Stimulated activated CD4-positive, alpha-beta T cell treated with anti-CD3 and anti-CD28 coated beads, Interleukin-1b, Interleukin-23, amount 100 ng/mL, for 1 hour (primary cell): ENCODE measurements around the gene HBZ.
A peak's percentile ranks its signal among the peaks of the same experiment; 100 is the strongest.
"Not testable (repeated sequence)": the region's sequence is repeated elsewhere in the genome, so short reads cannot be mapped to it uniquely, and the experiment has no call there.

Experiments used
- DNase-seq, 2 donors: peaks; one replicate each; pipeline ENCODE4 v3.0.0-alpha.2; 2020; ENCODE audit warnings: low read depth in 2 of 2

Gene HBZ

DNA sequence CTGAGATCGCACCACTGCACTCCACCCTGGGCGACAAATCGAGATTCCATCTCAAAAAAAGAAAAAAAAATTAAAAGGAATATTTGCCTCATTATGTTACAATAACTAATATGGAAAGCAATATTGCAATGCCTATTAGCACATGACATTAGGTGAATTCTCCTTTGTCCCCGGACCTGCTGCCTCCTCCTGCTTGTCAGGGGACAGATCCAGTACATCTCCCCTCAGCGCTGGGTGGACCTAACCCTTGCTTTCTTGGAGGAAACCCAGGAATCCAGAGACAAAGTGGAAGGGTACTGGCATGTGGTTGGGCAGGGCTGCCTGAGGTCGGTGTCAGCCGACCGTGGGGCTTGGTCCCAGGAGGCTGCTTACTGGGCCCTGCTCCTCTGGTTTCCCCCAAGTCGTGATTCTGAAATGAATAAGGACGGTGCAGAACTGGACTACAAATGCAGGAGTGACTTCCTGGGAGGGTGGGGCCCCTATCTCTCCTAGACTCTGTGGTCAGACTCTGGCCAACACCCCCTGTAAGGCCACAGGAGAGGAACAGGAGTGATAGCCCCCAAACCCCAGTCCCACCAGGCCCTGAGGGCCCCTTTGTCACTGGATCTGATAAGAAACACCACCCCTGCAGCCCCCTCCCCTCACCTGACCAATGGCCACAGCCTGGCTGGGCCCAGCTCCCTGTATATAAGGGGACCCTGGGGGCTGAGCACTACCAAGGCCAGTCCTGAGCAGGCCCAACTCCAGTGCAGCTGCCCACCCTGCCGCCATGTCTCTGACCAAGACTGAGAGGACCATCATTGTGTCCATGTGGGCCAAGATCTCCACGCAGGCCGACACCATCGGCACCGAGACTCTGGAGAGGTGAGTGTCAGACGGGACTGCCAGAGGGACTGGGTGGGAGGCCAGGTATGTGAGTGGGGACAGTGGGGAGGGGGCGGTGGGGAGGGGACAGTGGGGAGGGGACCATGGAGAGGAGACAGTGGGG is at the start of gene HBZ:
Gene HBZ (plus strand): TSS at position 504 of the 988 bp plus-strand sequence. CDS start 266 bp downstream, at position 770.
- DNase-seq = no peak

DNA sequence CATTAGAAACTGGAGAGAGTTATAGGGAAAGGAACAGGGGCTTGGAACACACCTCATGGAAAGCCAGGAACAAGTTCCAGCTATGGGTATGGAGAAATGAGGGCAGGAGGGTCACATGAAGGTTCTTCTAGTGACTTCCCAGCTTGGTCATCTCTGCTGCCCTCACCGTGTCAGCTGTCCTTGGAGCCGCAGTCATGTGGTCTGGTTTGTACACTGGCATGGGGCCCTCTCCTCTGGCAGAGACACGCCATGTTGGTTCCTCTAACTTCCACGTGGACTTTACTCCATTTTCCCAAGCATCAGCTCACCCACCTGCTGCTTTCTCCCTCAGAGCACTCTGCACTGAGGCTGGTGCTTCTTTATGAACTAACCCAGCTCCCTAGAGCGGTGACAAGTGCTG is 48.1 kb upstream of the HBZ start:
- DNase-seq = no peak

DNA sequence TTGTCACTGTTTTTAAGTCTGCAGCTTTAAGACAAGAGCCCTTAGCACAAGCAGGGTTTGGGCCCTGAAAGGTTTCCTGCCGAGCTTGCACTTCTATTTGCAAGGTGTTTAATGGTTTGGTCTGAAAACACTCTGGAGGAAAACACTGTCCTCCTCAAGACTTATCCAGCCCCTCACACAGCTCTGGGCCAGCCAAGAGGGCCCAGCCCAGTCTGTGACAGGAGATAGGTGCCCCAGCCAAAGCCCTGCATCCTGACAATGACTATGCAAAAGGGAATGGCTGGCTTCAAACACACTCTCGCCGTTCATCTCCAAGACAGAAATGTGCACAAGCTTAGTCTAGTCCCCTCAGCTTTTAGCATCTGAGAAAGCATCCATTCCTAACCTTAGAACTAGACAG is 47.5 kb upstream of the HBZ start:
- DNase-seq = no peak

DNA sequence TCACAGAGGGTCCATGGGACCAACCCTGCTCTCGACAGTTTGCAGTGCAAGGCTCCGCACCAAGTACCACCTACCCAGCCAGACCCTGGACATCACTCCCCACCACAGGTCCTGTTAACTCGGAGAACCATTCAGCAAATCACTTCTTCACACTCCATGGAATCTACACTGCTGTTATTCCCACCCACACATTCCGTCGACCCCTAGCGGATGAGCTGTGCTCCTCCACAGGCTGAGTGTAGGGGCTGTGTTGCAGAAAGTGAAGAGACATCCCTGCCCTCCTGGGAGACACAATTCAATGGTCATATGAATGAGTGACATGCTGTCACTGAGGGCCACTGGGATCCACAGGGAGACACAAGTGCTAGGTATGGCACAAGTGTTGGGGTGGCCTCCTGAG is 46.9 kb upstream of the HBZ start:
- no peak for DNase-seq

DNA sequence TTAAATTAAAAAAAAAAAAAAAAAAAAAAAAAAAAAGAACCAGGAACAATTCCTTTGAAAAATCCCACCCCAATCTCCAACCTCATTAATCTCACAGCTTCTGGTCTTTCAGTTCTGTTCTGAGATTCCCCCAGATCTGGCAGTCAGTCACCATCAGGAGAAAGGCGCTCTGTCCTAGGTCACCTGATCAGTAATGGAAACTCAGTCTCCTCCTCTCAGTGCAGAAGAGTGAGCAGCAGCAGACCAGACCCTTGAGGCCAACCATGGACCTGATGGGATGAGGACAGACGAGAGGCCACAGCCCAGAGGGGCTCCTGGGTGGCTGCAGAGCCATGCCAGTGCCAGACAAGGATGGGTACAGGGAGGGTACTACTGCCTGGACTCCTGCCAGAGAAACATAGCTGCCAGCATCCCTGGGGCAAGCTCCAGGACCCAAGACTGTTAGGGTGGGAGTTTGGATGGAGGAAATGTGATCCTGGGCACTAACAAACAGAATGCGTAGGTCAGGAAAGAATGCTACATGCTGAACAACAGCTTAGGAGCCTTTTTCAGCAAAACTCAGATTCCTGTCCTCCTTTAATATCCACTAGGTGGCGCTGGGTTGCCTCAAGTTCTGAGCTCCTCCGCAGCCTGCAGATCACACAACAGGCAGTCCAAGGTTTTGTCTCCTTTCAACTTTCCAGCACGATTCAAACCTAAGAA is 45.7 kb upstream of the HBZ start:
- peak; percentile 16 to 23 for DNase-seq

DNA sequence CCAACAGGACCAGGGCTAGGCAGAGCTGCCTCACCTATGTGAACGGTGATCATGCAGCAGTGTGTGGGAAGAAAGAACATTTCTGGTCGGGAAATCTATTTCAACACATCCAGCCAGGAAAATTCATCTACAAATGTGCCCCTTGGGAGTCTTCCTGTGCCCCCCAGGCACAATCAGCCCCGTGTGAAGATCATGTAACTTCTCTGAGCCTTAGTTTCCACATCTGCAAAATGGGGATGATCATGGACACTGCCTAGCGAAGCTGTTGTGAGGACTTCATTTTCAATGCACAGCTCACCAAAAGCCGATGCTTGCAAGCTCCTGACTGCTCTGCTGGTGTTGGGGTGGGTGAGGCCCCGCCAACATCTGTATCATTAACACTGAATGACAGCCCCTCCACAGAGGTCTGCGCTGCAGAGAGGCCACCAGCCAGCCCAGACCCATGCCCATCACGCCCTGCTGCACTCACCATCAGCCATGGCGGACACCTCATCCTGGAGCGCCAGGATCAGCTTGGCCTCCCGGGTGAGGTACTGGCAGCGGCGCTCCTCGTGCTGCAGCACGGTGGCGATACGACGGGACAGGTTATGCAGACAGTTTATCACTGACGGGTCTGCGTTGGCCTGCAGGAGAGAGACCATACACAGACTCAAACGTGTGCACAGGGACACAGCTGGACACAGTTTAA is 40.1 kb upstream of the HBZ start:
- no peak for DNase-seq

DNA sequence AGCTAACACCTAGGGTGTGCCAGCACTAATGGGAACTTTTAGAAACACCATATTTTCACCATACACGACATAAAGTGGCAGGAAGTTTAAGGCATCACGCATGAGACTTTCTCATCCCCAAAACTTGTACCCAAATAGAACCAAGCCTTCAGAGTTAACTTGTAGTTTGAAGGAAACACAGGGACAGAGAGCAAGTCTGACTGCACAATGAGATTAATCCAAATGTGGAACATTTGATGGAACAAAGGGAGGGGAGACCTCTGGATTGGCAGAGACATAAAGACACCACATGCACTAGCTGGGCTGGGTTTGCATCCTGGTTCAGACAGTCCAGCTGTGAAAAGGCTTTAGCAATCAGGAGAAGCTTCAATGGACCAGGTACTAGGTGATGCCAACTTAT is 38.1 kb upstream of the HBZ start:
- DNase-seq = no peak

DNA sequence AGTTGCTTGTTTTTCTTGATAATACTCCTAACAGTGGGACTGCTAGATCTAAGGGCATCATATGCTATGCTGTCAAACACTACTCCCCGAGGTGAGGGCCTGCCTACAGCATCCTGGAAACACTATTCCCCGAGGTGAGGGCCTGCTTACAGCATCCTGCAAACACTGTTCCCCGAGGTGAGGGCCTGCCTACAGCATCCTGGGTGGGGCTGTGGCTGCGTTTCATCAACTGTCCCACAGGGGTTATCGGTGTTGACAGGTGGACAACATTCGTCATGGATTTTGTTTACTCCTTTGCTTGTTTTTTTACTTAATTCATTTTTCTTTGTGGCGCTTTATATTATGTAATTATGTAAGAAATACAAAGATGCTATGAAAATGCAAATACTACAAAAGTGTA is 36.4 kb upstream of the HBZ start:
- no peak for DNase-seq

DNA sequence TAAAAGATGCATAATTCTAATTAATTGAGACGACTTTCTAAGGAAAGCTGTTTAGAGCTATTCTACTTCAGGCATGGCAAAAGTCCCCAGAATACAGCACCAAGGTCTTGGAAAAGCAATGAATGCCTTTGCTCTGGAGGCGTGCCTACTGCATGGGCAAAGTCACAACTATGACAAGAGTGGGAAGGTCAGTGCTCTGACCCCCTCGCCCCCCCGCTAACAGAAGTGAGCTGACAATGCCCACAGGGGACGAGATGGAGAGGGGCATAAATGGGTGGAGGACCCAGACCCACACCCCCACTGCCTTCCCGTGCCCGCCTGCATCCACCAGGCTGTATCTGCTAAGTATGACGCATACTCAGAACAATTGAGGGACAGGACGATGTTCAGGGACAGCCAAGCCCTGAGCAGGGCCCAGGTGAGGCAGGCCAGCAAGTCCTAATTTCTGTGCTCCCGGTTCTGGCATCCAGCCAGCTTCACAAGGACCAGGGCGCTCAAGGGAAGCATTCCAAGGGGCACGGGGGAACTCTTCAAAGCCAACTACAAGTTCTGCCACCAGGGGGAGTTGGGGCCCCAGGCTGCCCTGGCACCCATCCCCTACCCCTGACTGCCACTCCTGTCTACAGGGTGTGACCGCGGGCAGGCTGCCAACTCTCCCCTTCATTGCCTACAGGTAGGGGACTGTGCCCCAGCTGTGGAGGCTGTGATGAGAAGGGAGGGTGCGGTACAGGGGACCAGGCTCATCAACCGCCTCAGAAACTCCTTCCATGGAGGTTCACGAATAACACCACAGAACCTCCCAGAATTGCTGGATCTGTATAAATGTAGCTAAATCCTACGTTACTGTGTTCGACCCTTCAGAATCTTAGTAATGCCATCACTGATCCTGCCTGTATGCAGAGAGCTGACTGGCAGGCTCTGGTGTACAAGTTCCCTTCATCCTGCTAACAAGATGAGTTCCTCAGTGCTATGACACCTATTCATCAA is 34.8 kb upstream of the HBZ start:
- peak; percentile 31 to 48 for DNase-seq

DNA sequence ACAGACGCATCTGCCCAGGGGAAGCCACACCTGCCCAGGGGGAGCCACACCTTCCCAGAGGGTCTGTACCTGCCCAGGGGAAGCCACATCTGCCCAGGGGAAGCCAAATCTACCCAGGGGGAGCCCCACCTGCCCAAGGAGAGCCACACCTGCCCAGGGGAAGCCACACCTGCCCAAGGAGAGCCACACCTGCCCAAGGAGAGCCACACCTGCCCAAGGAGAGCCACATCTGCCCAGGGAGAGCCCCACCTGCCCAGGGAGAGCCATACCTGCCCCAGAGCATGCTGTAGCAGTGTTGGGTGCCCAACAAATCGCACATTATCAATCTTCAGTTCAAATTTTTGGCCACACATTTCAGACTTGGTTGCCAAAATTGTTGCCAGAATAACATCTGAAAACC is 33.6 kb upstream of the HBZ start:
- DNase-seq = no peak

DNA sequence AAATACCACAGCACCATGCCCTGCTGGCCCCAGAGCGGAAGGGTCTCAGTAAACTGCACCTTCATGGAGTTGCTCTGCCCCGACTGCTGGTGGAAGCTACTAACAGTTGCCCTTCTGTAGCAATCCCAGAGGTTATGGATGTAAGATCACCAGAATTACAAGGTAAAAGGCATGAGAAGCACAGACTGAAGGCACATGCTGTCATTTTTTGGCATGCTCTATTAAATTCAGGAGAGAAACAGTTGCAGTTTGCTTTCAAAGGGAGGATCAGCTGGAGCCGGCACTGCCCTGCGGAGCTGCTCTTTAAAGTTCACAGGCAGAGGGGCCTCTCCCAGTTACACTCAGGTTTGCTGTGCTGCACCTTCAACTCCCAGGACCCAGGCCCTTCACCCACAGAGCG is 33.1 kb upstream of the HBZ start:
- DNase-seq = no peak

DNA sequence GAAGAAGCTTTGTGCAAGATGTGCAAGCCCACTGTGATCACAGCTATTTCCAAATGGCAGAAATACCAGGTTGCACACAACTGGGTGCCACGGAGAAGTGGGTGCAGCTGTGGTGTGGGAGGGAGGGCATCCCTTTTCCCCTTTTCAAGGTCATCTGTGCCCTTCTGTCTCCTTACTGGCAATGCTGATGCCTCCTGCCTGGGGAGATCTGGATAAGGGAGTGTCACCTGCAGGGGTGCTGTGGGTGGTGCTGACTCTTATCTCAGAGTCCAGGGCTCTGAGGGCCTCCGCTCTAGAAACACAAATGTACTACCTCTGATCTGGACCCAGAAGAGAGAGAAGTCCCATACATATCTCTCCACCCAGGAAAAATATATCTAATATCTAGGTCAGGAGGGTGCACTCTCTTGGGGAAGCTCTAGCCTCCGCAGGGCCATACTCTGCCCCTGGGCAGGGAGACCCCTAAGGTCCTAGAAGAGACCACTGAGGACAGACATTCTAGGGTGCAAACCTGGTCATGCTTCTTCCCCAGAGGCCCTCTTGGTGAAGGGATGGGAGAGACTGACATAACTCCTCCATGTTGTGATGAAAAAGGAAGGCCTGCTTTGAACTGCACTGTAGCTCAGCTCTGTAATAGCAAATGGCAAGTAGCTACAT is 32.5 kb upstream of the HBZ start:
- no peak for DNase-seq

DNA sequence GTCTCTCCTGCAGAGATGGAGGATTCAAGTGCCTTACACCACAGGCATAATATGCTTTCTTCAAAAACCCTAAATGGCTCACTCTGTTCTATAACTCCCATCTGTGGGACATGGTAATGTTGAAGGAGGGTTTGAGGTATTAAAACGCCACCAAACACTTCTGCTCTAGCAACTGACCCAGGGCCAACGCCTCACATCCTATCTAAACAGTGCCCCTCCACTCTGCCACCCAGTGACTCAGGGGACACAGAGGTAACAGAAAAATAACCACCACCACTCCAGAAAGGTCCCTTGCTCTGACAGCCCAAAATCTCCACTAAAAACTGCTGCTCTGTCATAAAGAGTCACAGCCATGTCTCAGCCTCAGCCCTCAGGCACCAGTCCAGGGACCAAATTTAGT is 31.7 kb upstream of the HBZ start:
- no peak for DNase-seq

DNA sequence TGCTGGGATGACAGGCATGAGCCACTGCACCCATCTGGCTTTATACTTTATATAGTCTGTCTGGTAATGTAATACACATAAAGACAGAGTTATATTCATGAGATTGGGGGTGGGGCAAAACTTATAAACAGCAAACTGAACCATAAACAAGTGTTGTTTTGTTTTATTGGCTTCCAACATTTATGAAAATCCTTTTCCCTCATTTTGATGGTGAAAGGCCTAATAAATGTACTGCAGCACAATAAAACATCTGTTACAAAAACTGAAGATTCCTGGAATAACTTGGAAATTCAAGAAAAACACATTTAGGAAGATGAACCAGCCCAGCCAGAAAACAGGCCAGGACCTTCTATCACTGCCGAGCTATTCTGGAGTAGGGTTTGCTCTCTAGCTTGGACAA is 30.1 kb upstream of the HBZ start:
- no peak for DNase-seq

DNA sequence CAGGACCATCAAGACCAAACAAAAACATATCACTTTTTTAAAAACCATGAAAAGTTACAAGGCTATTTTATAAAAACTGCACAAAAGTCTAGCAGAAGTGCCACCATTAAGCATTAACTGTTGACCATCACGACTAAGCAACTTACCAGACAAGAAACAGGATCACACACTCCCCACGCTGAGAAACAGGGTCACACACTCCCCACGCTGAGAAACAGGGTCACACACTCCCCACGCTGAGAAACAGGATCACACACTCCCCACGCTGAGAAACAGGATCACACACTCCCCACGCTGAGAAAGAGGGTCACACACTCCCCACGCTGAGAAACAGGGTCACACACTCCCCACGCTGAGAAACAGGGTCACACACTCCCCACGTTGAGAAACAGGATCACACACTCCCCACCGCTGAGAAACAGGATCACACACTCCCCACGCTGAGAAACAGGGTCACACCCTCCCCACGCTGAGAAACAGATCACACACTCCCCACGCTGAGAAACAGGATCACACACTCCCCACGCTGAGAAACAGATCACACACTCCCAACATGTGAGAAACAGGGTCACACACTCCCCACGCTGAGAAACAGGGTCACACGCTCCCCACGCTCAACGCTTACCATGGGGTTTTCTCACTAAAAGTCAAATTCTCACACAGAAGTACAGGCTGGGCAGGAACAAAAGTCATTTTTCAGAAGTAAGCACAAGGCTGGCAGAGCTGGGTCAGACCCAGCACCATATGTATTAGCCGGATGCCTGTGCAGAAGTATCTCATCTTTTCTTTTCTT is 28.7 kb upstream of the HBZ start:
- DNase-seq = not testable (repeated sequence)

DNA sequence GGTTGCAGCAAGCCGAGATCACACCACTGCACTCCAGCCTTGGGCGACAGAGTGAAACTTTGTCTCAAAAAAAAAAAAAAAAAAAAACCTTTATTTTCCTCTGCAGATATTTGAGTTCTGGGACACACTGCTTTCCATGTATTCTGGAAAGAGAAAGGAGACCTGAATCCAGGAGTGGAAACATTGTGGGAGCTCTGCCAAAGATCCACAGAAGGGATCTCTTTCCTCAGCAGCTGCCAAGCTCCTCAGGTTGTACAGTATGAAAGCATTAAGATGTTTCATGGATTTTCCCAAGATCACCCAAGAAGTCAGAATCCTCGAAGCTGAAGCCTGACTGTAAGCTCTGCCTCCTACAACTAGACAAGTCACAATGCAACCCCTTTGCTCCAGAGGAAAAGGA is 27.4 kb upstream of the HBZ start:
- no peak for DNase-seq

DNA sequence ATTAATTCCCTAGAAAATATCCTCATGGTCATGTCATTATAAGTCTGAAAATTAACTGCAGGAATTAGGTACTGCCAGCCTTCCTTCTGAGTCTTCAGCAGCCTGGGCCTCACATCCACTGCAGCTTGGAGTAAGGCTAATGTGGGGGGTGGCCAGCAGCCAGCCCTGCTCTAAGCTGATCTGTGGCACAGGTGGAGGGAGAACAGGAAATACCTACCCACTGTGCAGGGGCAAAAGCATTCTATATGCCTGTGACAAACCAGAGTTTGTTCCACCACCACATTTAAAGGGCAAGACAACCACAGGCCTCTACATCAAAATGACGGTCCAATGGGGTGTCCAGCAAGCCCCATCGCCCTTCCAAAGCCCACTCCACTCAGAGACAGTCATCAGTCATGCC is 23.4 kb upstream of the HBZ start:
- no peak for DNase-seq

DNA sequence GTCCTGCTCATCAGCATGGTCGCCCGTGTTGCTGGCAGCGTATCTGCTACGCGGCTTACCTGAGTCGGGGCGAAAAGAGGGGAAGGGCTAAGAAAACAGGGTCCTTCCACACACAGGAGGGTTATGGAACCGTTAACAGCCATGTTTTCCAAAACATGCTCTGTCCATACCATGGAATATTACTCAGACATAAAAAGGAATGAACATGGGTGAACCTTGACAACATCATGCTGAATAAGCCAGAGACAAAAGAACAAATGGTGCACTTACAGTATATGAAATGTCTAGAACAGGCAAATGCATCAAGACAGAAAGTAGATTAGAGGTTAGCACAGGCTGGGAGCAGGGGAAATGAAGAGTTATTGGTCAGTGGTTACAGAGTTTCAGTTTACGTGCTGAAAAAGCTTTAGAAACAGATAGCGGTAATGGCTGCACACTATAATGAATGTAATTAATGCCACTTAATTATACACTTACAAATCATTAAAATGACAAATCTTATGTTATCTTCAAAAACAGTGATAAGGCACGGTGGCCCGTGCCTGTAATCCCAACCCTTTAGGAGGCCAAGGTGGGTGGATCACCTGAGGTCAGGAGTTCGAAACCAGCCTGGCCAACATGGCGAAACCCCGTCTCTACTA is 21.8 kb upstream of the HBZ start:
- no peak for DNase-seq

DNA sequence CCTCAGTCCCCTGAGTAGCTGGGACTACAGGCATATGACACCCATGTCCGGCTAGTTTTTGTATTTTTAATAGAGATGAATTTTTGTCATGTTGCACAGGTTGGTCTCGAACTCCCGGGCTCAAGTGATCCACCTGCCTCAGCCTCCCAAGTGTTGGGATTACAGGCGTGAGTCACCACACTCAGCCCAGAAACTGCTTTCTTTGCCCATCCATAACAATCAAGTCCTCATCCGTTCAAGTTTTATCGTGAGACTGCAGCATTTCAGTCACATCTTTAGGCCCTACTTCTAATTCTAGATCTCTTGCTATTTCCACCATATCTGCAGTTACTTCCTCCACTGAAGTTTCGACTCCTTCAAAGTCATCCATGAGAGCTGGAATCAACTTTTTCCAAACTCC is 20.3 kb upstream of the HBZ start:
- DNase-seq = no peak
